ENCODE measurements around the gene YAE1.

Gene YAE1

GRCh38 chr7:39557222-39557621, 9.0 kb upstream of the YAE1 start:
- DNase-seq, result no peak

GRCh38 chr7:39557911-39558310, 8.3 kb upstream of the YAE1 start:
- DNase-seq, result no peak

- DNase-seq, result no peak
Observed at GRCh38 chr7:39560408-39560807, 5.8 kb upstream of the YAE1 start.

GRCh38 chr7:39560997-39561396, 5.2 kb upstream of the YAE1 start:
- no peak for DNase-seq

GRCh38 chr7:39565538-39565937, 666 bp upstream of the YAE1 start:
- no peak for DNase-seq

GRCh38 chr7:39567294-39567693, 1.1 kb downstream of the YAE1 start:
- peak in 1 of 2 donors; percentile 2 for DNase-seq

GRCh38 chr7:39574673-39575349, 8.6 kb downstream of the YAE1 start:
- no peak for DNase-seq

GRCh38 chr7:39577229-39577874, 11.1 kb downstream of the YAE1 start:
- DNase-seq, result no peak

- DNase-seq, result peak; percentile 91 to 93
Observed at GRCh38 chr7:39580149-39580874, 14.1 kb downstream of the YAE1 start.

GRCh38 chr7:39582536-39582935, 16.3 kb downstream of the YAE1 start:
- DNase-seq, result no peak

GRCh38 chr7:39583539-39583938, 17.3 kb downstream of the YAE1 start:
- no peak for DNase-seq

- DNase-seq, result no peak
Observed at GRCh38 chr7:39587393-39587792, 21.2 kb downstream of the YAE1 start.

GRCh38 chr7:39588416-39588815, 22.2 kb downstream of the YAE1 start:
- peak in 1 of 2 donors; percentile 39 for DNase-seq

GRCh38 chr7:39589323-39590111, 23.3 kb downstream of the YAE1 start:
- peak; percentile 97 for DNase-seq

- DNase-seq, result peak; percentile 63 to 65
Observed at GRCh38 chr7:39592586-39592985, 26.4 kb downstream of the YAE1 start.

- DNase-seq, result no peak
Observed at GRCh38 chr7:39594988-39595620, 28.9 kb downstream of the YAE1 start.

- DNase-seq, result no peak
Observed at GRCh38 chr7:39602351-39602750, 36.1 kb downstream of the YAE1 start.

GRCh38 chr7:39603924-39604323, 37.7 kb downstream of the YAE1 start:
- no peak for DNase-seq

GRCh38 chr7:39605087-39605486, 38.9 kb downstream of the YAE1 start:
- no peak for DNase-seq

- DNase-seq, result no peak
Observed at GRCh38 chr7:39606352-39606751, 40.1 kb downstream of the YAE1 start.

- no peak for DNase-seq
Observed at GRCh38 chr7:39606941-39607340, 40.7 kb downstream of the YAE1 start.

- DNase-seq, result no peak
Observed at GRCh38 chr7:39607865-39608264, 41.7 kb downstream of the YAE1 start.

- DNase-seq, result no peak
Observed at GRCh38 chr7:39608278-39608677, 42.1 kb downstream of the YAE1 start.

Data from inflammatory macrophage (primary cell).